COLO668 (cell line): ENCODE measurements around the gene MAGEE2.
"Not testable (repeated sequence)": the region's sequence is repeated elsewhere in the genome, so short reads cannot be mapped to it uniquely, and the experiment has no call there.

Experiments used
- DNase-seq: peaks from one replicate; lab custom pipeline; 2025; ENCODE audit not compliant: unreplicated experiment; lab: John Stamatoyannopoulos, UW

MAGEE2 gene

DNA sequence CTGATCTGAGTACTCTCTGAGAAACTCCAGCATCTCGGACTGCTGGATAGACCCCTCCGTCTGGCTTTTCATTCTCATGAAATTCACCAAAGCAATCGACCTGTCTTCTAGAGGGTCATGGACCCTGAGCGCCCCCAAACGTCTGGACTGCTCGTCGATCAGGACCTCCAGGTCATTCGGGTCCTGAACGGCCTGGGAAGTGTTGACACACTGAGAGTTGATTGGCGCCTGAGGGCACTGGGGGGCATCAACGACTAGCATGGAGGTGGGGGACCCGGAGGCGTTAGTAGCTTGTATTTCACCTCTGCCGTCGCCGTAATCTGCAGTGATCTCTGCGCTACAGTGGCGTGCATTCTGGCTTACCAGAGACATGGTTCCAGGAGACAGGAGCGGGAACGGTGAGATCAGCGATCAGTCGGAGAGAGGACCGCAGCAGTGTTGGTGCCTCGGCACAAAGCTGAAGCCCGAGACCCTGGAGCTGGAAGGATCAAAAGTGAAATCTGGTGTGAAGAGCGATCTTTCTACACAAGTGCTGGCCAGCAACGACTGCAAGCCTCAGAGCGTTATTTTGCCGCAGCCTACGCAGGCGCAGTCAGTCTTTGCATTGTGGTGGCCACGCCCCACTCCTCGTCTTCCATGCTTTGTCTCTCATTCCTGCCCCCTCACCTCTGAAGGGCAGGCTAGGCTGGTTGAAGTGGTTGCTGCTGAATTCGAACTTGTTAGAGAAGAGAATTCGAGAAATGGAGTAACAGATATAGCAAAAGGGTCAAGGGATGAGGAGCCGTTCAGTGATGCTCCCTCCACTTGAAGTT, at the start of gene MAGEE2:
Gene MAGEE2, minus strand, starts transcription at position 575 of the 812 bp plus-strand sequence. Its CDS starts 203 bp downstream, at position 372.
- no peak for DNase-seq

DNA sequence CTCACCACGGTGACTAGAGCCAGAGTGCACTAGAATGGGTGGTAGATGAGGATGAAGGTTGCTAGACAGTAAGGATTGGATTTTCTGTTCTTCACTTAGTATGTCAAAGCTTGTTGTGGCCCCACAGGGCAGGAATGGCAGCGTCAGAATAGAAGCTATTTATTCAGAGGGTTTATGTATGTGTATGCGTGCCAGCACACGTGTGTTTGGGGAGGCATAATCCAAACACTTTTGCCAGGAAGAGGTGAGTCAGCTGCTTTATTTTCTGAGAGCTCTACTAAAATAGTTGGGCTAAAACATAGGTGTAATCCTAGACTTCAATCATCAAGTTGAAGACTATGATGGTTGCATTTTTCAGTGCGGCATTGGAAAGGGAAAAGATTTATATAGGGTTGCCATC, 1.2 kb upstream of the MAGEE2 start:
- DNase-seq = no peak

- DNase-seq = no peak
Measured at GRCh38 chrX:75781611-75782010, 3.4 kb downstream of the MAGEE2 start.

DNA sequence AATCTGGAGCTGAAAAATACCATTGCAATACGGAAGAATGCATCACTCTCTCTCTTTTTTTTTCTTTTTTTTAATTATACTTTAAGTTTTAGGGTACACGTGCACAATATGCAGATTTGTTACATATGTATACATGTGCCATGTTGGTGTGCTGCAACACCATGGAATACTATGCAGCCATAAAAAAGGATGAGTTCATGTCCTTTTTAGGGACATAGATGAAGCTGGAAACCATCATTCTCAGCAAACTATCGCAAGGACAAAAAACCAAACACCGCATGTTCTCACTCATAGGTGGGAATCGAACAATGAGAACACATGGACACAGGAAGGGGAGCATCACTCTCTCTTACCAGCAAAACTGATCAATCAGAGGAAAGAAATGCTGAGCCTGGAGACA, 17.0 kb downstream of the MAGEE2 start:
- not testable (repeated sequence) for DNase-seq

GRCh38 chrX:75748431-75748830, 36.6 kb downstream of the MAGEE2 start:
- DNase-seq = no peak

- DNase-seq = peak; percentile 51
Measured at GRCh38 chrX:75746891-75747639, 38.0 kb downstream of the MAGEE2 start.
